T-cell (primary cell): ENCODE measurements around the gene PGBD1. TPM values are rescaled to one million over a fixed set of nuclear protein-coding genes. Genes with fewer than 3 reads are reported as not detected.

ENCODE experiments used
- ATAC-seq, 4 experiments: fragments of 200-7000 bp in 3 of 4; fragments of 150-1000 bp in 1 of 4; cut with Tn5 transposase; replicated peaks in 1 of 4; 1 replicate in 3 of 4; 2 replicates in 1 of 4; pipeline ENCODE4 v1.10.0; 2021; ENCODE audit warnings: moderate library complexity in 3 of 4, mild to moderate bottlenecking in 2 of 4, moderate number of reproducible peaks in 1 of 4
- CTCF ChIA-PET, 2 donors: fragments of 300-600 bp; sonication (Branson Sonifier 250); formaldehyde crosslinking; loops; one replicate each; lab custom pipeline; 2022; ENCODE audit warnings: antibody characterized with exemption in 2 of 2; lab: Charles Lee
- POLR2A ChIA-PET, 2 donors: fragments of 300-600 bp; sonication (Branson Sonifier 250); formaldehyde crosslinking; loops; one replicate each; lab custom pipeline; 2022; ENCODE audit warnings: antibody characterized with exemption in 2 of 2; lab: Charles Lee
- DNase-seq, 35 experiments: peaks; one replicate each; pipeline versions ENCODE4 v3.0.0 to v3.0.0-alpha.2; 2013 to 2023
- H3K27ac ChIP-seq: one replicate; pipeline ENCODE4 v1.5.1; 2013; ENCODE audit warnings: low read length
- H3K27me3 ChIP-seq, 2 experiments: replicated peaks in 1 of 2; 1 replicate in 1 of 2; 2 replicates in 1 of 2; pipeline versions ENCODE4 v1.6.1 to v1.7.0; 2013; ENCODE audit warnings: low read length in 1 of 2, mixed read lengths in 1 of 2; ENCODE audit not compliant: control insufficient read depth in 2 of 2, insufficient read depth in 2 of 2; ENCODE audit errors: extremely low read depth in 1 of 2
- H3K36me3 ChIP-seq, 2 donors: 1 replicate in 1 of 2; 2 replicates in 1 of 2; pipeline versions ENCODE4 v1.6.1 to v1.7.0; 2013; ENCODE audit warnings: low read length in 1 of 2; ENCODE audit not compliant: control insufficient read depth in 2 of 2, insufficient read depth in 1 of 2; ENCODE audit errors: extremely low read depth in 1 of 2
- H3K4me1 ChIP-seq, 2 experiments: 1 replicate in 1 of 2; 2 replicates in 1 of 2; pipeline versions ENCODE4 v1.6.1 to v1.7.0; 2013; ENCODE audit warnings: low read length in 2 of 2, mixed read lengths in 1 of 2; ENCODE audit not compliant: insufficient read depth in 2 of 2, control insufficient read depth in 1 of 2; ENCODE audit errors: extremely low read depth in 1 of 2
- H3K4me3 ChIP-seq, 2 donors: 1 replicate in 1 of 2; 2 replicates in 1 of 2; pipeline versions ENCODE4 v1.5.1 to v1.7.0; 2013; ENCODE audit warnings: mild to moderate bottlenecking in 2 of 2, low read length in 1 of 2, moderate library complexity in 1 of 2; ENCODE audit not compliant: control insufficient read depth in 1 of 2; ENCODE audit errors: extremely low read depth in 1 of 2
- H3K9me3 ChIP-seq: 2 replicates; pipeline ENCODE4 v1.7.0; 2013
- H3K27ac Mint-ChIP-seq, 2 donors: one replicate each; pipeline ENCODE4 v1.8.0; 2020 to 2021; ENCODE audit warnings: mild to moderate bottlenecking in 2 of 2, mixed read lengths in 2 of 2
- H3K27me3 Mint-ChIP-seq, 2 donors: one replicate each; pipeline ENCODE4 v1.8.0; 2021 to 2022; ENCODE audit warnings: mixed read lengths in 2 of 2
- H3K36me3 Mint-ChIP-seq: one replicate; pipeline ENCODE4 v1.8.0; 2021; ENCODE audit warnings: mixed read lengths
- H3K4me1 Mint-ChIP-seq, 3 donors: one replicate each; pipeline ENCODE4 v1.8.0; 2020 to 2022; ENCODE audit warnings: mixed read lengths in 3 of 3, mild to moderate bottlenecking in 1 of 3
- H3K4me3 Mint-ChIP-seq, 3 donors: one replicate each; pipeline ENCODE4 v1.8.0; 2020 to 2022; ENCODE audit warnings: mild to moderate bottlenecking in 3 of 3, mixed read lengths in 3 of 3, moderate library complexity in 3 of 3
- H3K9me3 Mint-ChIP-seq, 3 donors: one replicate each; pipeline ENCODE4 v1.8.0; 2020 to 2022; ENCODE audit warnings: mixed read lengths in 3 of 3
- WGBS: methylation state at CpG from one replicate; pipeline ENCODE4 v1.1.5; 2013; ENCODE audit warnings: missing lambda C conversion rate; ENCODE audit not compliant: insufficient coverage; 5-methylcytosine and 5-hydroxymethylcytosine counted together
- total RNA-seq, 35 experiments: library from RNA in 6 of 35; stranded (reverse) in 6 of 35; fragments of 120-200 nt in 1 of 35; gene quantifications; one replicate each; pipeline versions ENCODE4 v1.2.1 to v1.2.4 and lab custom pipeline; 2013 to 2026

The PGBD1 gene, protein sequence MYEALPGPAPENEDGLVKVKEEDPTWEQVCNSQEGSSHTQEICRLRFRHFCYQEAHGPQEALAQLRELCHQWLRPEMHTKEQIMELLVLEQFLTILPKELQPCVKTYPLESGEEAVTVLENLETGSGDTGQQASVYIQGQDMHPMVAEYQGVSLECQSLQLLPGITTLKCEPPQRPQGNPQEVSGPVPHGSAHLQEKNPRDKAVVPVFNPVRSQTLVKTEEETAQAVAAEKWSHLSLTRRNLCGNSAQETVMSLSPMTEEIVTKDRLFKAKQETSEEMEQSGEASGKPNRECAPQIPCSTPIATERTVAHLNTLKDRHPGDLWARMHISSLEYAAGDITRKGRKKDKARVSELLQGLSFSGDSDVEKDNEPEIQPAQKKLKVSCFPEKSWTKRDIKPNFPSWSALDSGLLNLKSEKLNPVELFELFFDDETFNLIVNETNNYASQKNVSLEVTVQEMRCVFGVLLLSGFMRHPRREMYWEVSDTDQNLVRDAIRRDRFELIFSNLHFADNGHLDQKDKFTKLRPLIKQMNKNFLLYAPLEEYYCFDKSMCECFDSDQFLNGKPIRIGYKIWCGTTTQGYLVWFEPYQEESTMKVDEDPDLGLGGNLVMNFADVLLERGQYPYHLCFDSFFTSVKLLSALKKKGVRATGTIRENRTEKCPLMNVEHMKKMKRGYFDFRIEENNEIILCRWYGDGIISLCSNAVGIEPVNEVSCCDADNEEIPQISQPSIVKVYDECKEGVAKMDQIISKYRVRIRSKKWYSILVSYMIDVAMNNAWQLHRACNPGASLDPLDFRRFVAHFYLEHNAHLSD
- total RNA-seq (1 to 10 TPM; 1.1 to 2.0 (median 1.2) TPM), total RNA-seq (lab: John Stamatoyannopoulos, UW) (0.91 to 11.9 (median 2.2) reads per million in 29 experiments)
- total RNA-seq (2013), result 1.6 TPM

- DNase-seq, result peak in 29 of 35 experiments; percentile 5 to 54 (median 25)
- ChIA-PET POLR2A (interaction anchor here in 1 of 2 donors (1.0 kb wide), 1 partner anchor 15 kb away, joined by 3 read pairs; the partner anchor contains the start of gene ZSCAN26), CTCF (interaction anchor here (0.5 to 2.4 kb wide), 2 partner anchors 74 to 78 kb away, joined by 3 to 12 read pairs; no protein-coding TSS in a partner anchor)
- peak; percentile 76 to 90 (median 87) for ATAC-seq
- Histone ChIP-seq H3K9me3 (no peaks in the 10 kb centered on the region), H3K27me3 (peaks cover 0 to 18% of the 10 kb centered on the region in 2 experiments), H3K27ac (no peak within 1 kb of the TSS), H3K36me3 (peaks cover 4% of the 10 kb centered on the region in 2 donors), H3K4me1 (peaks cover 0 to 6% of the 10 kb centered on the region in 2 experiments), H3K4me3 (peak within 1 kb of the TSS; percentile 43 to 76)
- peaks cover 5 to 12% (median 11%) of the 10 kb centered on the region in 3 donors for H3K4me1 Mint-ChIP-seq
- peak within 1 kb of the TSS; percentile 65 to 73 (median 67) for H3K4me3 Mint-ChIP-seq
- 3% methylated on average over 49 of the region's 50 CpGs for WGBS
- no peak within 1 kb of the TSS for H3K27ac Mint-ChIP-seq
- peaks cover 30 to 34% of the 10 kb centered on the region in 2 donors for H3K27me3 Mint-ChIP-seq
- H3K9me3 Mint-ChIP-seq, result no peaks in the 10 kb centered on the region
- peaks cover 14% of the 10 kb centered on the region for H3K36me3 Mint-ChIP-seq
Observed at GRCh38 chr6:28281288-28282064, at the start of gene PGBD1. TSS of gene PGBD1 (plus strand) at chr6:28281572. CDS start at chr6:28283814, 2,242 bp downstream.

GRCh38 chr6:28232785-28233184 lies 48.6 kb upstream of the PGBD1 start:
- CTCF ChIA-PET, result no interaction called here
- H3K27ac Mint-ChIP-seq, result peak overlapping the region in 1 of 2 donors; percentile 7
- DNase-seq (no peak), ATAC-seq (no peak)
- 100% methylated on average over 2 of the region's 11 CpGs for WGBS
- H3K4me1 Mint-ChIP-seq, result no peaks in the 10 kb centered on the region
- peaks cover 0 to 11% of the 10 kb centered on the region in 2 donors for H3K36me3 ChIP-seq
- H3K4me3 Mint-ChIP-seq, result no peak overlapping the region
- H3K4me1 ChIP-seq, result no peaks in the 10 kb centered on the region
- no peak overlapping the region for H3K4me3 ChIP-seq
- H3K27ac ChIP-seq, result no peak overlapping the region
- peaks cover 10% of the 10 kb centered on the region for H3K36me3 Mint-ChIP-seq
- peaks cover 8 to 12% of the 10 kb centered on the region in 2 donors for H3K27me3 Mint-ChIP-seq
- no peaks in the 10 kb centered on the region for H3K9me3 ChIP-seq
- H3K9me3 Mint-ChIP-seq, result no peaks in the 10 kb centered on the region
- POLR2A ChIA-PET, result no interaction called here
- no peaks in the 10 kb centered on the region for H3K27me3 ChIP-seq

DNA sequence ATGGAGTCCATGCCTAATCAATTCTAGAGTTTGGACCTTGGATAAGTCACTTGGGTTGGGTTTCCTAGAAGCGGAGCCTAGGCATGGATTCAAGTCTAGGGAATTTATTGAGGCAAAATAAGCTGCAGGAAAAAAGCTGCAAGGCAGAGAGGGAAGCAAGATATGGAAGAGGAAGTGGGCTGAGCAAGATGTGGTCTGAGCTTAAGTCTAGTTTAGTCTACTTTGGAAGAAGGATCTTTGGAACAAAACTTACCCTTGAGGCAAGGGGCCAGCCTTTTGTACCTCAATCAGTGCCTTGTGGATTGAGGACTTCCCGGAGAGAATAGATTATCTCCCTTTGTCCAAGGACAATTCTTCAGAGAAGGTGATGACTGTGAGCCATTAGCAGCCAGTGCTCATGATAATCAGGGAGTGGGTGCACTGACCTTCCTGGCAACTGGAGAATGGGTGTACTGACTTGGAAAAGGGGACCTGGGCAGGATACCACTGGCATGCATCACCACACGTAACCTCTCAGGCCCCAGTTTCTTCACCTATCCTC lies 45.4 kb upstream of the PGBD1 start:
- WGBS, result 100% methylated on average over 1 of the region's 3 CpGs
- Mint-ChIP-seq H3K36me3 (peaks cover 9% of the 10 kb centered on the region), H3K27me3 (peaks cover 8 to 19% of the 10 kb centered on the region in 2 donors), H3K4me3 (no peak overlapping the region), H3K9me3 (no peaks in the 10 kb centered on the region), H3K27ac (no peak overlapping the region), H3K4me1 (no peaks in the 10 kb centered on the region)
- H3K4me3 ChIP-seq, result no peak overlapping the region
- ATAC-seq (no peak), DNase-seq (no peak)
- H3K36me3 ChIP-seq, result no peaks in the 10 kb centered on the region
- POLR2A ChIA-PET, result interaction anchor here in 1 of 2 donors (0.5 kb wide), 1 partner anchor 173 kb away, joined by 3 read pairs; no protein-coding TSS in a partner anchor
- no peak overlapping the region for H3K27ac ChIP-seq
- no peaks in the 10 kb centered on the region for H3K4me1 ChIP-seq
- H3K9me3 ChIP-seq, result no peaks in the 10 kb centered on the region
- CTCF ChIA-PET, result no interaction called here
- H3K27me3 ChIP-seq, result no peaks in the 10 kb centered on the region

GRCh38 chr6:28239636-28240035 lies 41.7 kb upstream of the PGBD1 start:
- Mint-ChIP-seq H3K4me1 (no peaks in the 10 kb centered on the region), H3K27ac (no peak overlapping the region), H3K36me3 (peaks cover 15% of the 10 kb centered on the region), H3K4me3 (no peak overlapping the region), H3K9me3 (no peaks in the 10 kb centered on the region), H3K27me3 (peaks cover 4 to 11% of the 10 kb centered on the region in 2 donors)
- WGBS, result no CpG with 5 or more reads among the region's 1 CpG
- Histone ChIP-seq H3K9me3 (no peaks in the 10 kb centered on the region), H3K27ac (no peak overlapping the region), H3K4me3 (no peak overlapping the region), H3K36me3 (peaks cover 0 to 8% of the 10 kb centered on the region in 2 donors), H3K27me3 (no peaks in the 10 kb centered on the region), H3K4me1 (no peaks in the 10 kb centered on the region)
- no peak for ATAC-seq
- no peak for DNase-seq
- POLR2A ChIA-PET, result no interaction called here
- CTCF ChIA-PET, result no interaction called here

DNA sequence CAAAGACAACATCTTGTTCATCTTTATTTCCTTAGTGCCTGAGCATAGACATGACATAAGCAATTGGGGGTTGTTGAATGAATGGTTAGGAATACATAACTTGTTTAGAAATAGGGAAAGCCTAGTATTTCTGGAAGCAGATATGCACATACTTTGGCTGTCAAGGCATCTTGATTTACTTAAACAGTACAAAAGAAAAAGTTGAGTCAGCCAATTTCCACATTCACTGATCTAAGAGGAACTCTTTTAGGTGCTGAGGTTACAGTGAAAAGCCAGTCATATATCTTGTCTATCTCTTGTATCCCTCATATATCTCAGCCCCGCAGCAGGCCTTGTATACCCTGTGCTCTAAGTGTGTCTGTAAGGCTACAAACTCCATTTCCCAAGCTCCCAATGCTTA lies 40.9 kb upstream of the PGBD1 start:
- H3K36me3 ChIP-seq, result peaks cover 0 to 17% of the 10 kb centered on the region in 2 donors
- H3K4me1 ChIP-seq, result no peaks in the 10 kb centered on the region
- Mint-ChIP-seq H3K4me1 (no peaks in the 10 kb centered on the region), H3K9me3 (no peaks in the 10 kb centered on the region), H3K36me3 (peaks cover 23% of the 10 kb centered on the region), H3K4me3 (no peak overlapping the region), H3K27ac (no peak overlapping the region), H3K27me3 (peaks cover 3 to 7% of the 10 kb centered on the region in 2 donors)
- no peak overlapping the region for H3K27ac ChIP-seq
- H3K9me3 ChIP-seq, result no peaks in the 10 kb centered on the region
- no peaks in the 10 kb centered on the region for H3K27me3 ChIP-seq
- ChIA-PET CTCF (no interaction called here), POLR2A (no interaction called here)
- no peak overlapping the region for H3K4me3 ChIP-seq
- WGBS, result no CpG with 5 or more reads among the region's 1 CpG
- no peak for DNase-seq
- no peak for ATAC-seq
